GM12891 (cell line): ENCODE results near the gene EID3.

Experiments used
- POLR2A ChIP-seq: IDR thresholded peaks from 2 replicates; pipeline ENCODE4 v1.6.1; 2011; ENCODE audit warnings: low read depth, low read length, control low read depth
- TAF1 ChIP-seq: IDR thresholded peaks from 2 replicates; pipeline ENCODE4 v1.6.1; 2011; ENCODE audit warnings: low read depth, low read length, control low read depth

DNA sequence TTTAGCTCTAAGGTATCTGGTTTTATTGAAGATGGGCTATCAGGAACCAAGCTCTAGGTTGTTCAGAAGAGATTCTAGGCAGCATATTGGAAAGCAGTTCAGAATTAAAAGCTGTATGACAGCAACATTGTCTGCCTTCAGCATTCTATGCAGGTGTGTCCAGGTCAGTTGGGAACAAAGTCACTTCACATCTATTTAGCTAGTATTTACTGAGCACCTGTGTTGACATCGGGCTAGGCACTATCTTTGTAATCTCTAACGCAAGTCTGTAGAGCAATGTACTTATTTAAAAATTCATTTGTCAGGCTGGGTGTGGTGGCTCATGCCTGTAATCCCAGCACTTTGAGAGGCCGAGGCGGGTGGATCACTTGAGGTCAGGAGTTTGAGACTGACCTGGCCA is 6.8 kb upstream of the EID3 start:
- TF ChIP-seq TAF1 (no peak), POLR2A (no peak)
